H54 (cell line): ENCODE data around the gene STT3B.

Experiments used
- DNase-seq: peaks from one replicate; pipeline ENCODE4 v3.0.0; 2011; ENCODE audit warnings: low spot score, mixed read lengths; ENCODE audit not compliant: insufficient read length
- FAIRE-seq: peaks from 3 replicates; lab custom pipeline; 2011; peaks lifted over from hg19 to GRCh38; lab: Jason Lieb, UNC
- POLR2A ChIP-seq: IDR thresholded peaks from 2 replicates; pipeline ENCODE4 v1.6.1; 2011; ENCODE audit warnings: low read depth, mild to moderate bottlenecking, low read length

STT3B gene

GRCh38 chr3:31615071-31615875, 82.5 kb downstream of the STT3B start:
- FAIRE-seq (peak; percentile 48), DNase-seq (no peak)
- no peak for TF ChIP-seq POLR2A

GRCh38 chr3:31616711-31617110, 84.0 kb downstream of the STT3B start:
- no peak for DNase-seq
- no peak for FAIRE-seq
- TF ChIP-seq POLR2A = no peak

- FAIRE-seq (no peak), DNase-seq (no peak)
- no peak for TF ChIP-seq POLR2A
Measured at GRCh38 chr3:31620656-31621055, 87.9 kb downstream of the STT3B start.

GRCh38 chr3:31621314-31621713, 88.6 kb downstream of the STT3B start:
- FAIRE-seq = no peak
- DNase-seq = no peak
- TF ChIP-seq POLR2A = no peak

- FAIRE-seq (no peak), DNase-seq (no peak)
- no peak for TF ChIP-seq POLR2A
Measured at GRCh38 chr3:31622636-31623288, 90.0 kb downstream of the STT3B start.

- no peak for FAIRE-seq
- no peak for TF ChIP-seq POLR2A
- DNase-seq = no peak
Measured at GRCh38 chr3:31624083-31624709, 91.5 kb downstream of the STT3B start.

- no peak for TF ChIP-seq POLR2A
- DNase-seq (no peak), FAIRE-seq (no peak)
Measured at GRCh38 chr3:31625358-31625757, 92.6 kb downstream of the STT3B start.

GRCh38 chr3:31629054-31629453, 96.3 kb downstream of the STT3B start:
- DNase-seq = no peak
- no peak for FAIRE-seq
- no peak for TF ChIP-seq POLR2A

- DNase-seq = no peak
- TF ChIP-seq POLR2A = no peak
- FAIRE-seq = peak; percentile 30
Measured at GRCh38 chr3:31634476-31634875, 101.8 kb downstream of the STT3B start.

GRCh38 chr3:31635545-31635944, 102.8 kb downstream of the STT3B start:
- DNase-seq (no peak), FAIRE-seq (peak; percentile 30)
- TF ChIP-seq POLR2A = no peak

- no peak for DNase-seq
- no peak for FAIRE-seq
- TF ChIP-seq POLR2A = no peak
Measured at GRCh38 chr3:31636049-31636448, 103.3 kb downstream of the STT3B start.

- no peak for TF ChIP-seq POLR2A
- FAIRE-seq (peak; percentile 65), DNase-seq (no peak)
Measured at GRCh38 chr3:31636694-31637442, 104.1 kb downstream of the STT3B start.

GRCh38 chr3:31639828-31640227, 107.1 kb downstream of the STT3B start:
- TF ChIP-seq POLR2A = no peak
- no peak for FAIRE-seq
- no peak for DNase-seq

GRCh38 chr3:31645256-31645655, 112.5 kb downstream of the STT3B start:
- FAIRE-seq = no peak

More at GRCh38 chr3:31645256-31645655, 112.5 kb downstream of the STT3B start:
- DNase-seq = no peak
- TF ChIP-seq POLR2A = no peak
